CD4-positive, CD25-positive, alpha-beta regulatory T cell (primary cell): ENCODE data around the gene ACSF3. TPM values are rescaled to one million over a fixed set of nuclear protein-coding genes. Genes with fewer than 3 reads are reported as not detected.
"Not testable (repeated sequence)": the region's sequence is repeated elsewhere in the genome, so short reads cannot be mapped to it uniquely, and the experiment has no call there.

Source experiments
- ATAC-seq, 2 donors: fragments of 150-1000 bp; cut with Tn5 transposase; one replicate each; pipeline ENCODE4 v1.10.0; 2021; ENCODE audit warnings: low read depth in 2 of 2, moderate number of reproducible peaks in 2 of 2, moderate library complexity in 1 of 2
- DNase-seq, 3 donors: peaks; one replicate each; pipeline versions ENCODE4 v3.0.0 to v3.0.0-alpha.2; 2012 to 2022; ENCODE audit warnings: mixed read lengths in 1 of 3
- H3K27ac ChIP-seq: one replicate; pipeline ENCODE4 v1.7.0; 2013; ENCODE audit warnings: mild to moderate bottlenecking, low read length; ENCODE audit not compliant: insufficient read depth, poor library complexity, severe bottlenecking
- H3K27me3 ChIP-seq: one replicate; pipeline ENCODE4 v1.7.0; 2013; ENCODE audit warnings: low read length; ENCODE audit not compliant: control insufficient read depth, insufficient read depth
- H3K36me3 ChIP-seq: one replicate; pipeline ENCODE4 v1.7.0; 2013; ENCODE audit warnings: mild to moderate bottlenecking, low read length, moderate library complexity; ENCODE audit not compliant: control insufficient read depth, insufficient read depth
- H3K4me1 ChIP-seq: 2 replicates; pipeline ENCODE4 v1.7.0; 2013; ENCODE audit warnings: mild to moderate bottlenecking, low read length; ENCODE audit not compliant: insufficient read depth, control insufficient read depth, poor library complexity, severe bottlenecking
- H3K4me3 ChIP-seq: one replicate; pipeline ENCODE4 v1.7.0; 2013; ENCODE audit warnings: low read depth, mild to moderate bottlenecking, low read length, moderate library complexity
- H3K9me3 ChIP-seq, 2 experiments: 1 replicate in 1 of 2; 2 replicates in 1 of 2; pipeline ENCODE4 v1.7.0; 2013; ENCODE audit warnings: low read length in 2 of 2, mild to moderate bottlenecking in 1 of 2, moderate library complexity in 1 of 2; ENCODE audit not compliant: control insufficient read depth in 2 of 2
- H3K27ac Mint-ChIP-seq, 3 donors: one replicate each; pipeline ENCODE4 v1.8.0; 2020 to 2022; ENCODE audit warnings: mild to moderate bottlenecking in 3 of 3, mixed read lengths in 3 of 3, moderate library complexity in 2 of 3
- H3K27me3 Mint-ChIP-seq: one replicate; pipeline ENCODE4 v1.8.0; 2022; ENCODE audit warnings: mild to moderate bottlenecking, mixed read lengths
- H3K36me3 Mint-ChIP-seq: one replicate; pipeline ENCODE4 v1.8.0; 2020; ENCODE audit warnings: mixed read lengths
- H3K4me1 Mint-ChIP-seq, 4 donors: one replicate each; pipeline ENCODE4 v1.8.0; 2020 to 2022; ENCODE audit warnings: mixed read lengths in 4 of 4, mild to moderate bottlenecking in 1 of 4
- H3K4me3 Mint-ChIP-seq, 4 donors: one replicate each; pipeline ENCODE4 v1.8.0; 2020 to 2022; ENCODE audit warnings: mild to moderate bottlenecking in 4 of 4, mixed read lengths in 4 of 4, moderate library complexity in 3 of 4
- H3K9me3 Mint-ChIP-seq, 7 donors: one replicate each; pipeline ENCODE4 v1.8.0; 2020 to 2022; ENCODE audit warnings: mixed read lengths in 7 of 7, mild to moderate bottlenecking in 3 of 7, moderate library complexity in 2 of 7
- polyA plus RNA-seq, 4 donors: library from polyadenylated mRNA; unstranded; fragments of 300-500 nt; fragmentation: Illumina TruSeq; gene quantifications; one replicate each; pipeline ENCODE4 v1.2.3, GENCODE V29; 2021
- total RNA-seq: library from RNA; stranded (reverse); gene quantifications from one replicate; pipeline ENCODE4 v1.2.3, GENCODE V29; 2022

Gene ACSF3
- total and polyA plus RNA-seq, 5 donors from 2014 or later, result 24.1 to 56.3 (median 29.1) TPM

DNA sequence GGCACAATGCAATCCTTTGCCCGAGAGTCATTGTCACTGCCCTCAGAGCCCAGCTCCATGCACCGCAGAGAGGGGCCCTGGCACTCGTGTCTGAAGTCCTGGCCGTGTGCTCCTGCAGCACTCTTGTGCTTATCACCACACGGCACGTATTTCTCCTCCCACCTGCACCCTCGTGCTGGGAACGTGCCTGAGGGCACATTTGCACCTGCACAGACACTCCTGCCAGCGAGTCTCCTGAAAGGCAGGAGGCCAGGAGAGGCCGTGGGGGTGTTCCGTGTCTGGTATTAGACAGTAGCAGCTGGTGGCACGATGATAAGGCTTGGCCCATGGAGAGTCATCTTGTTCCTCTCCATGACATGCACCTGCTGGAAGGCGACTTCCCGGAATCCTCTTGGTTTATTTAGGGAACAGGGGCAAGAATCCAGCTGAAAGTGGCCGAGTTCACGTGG, 3.4 kb upstream of the ACSF3 start:
- Histone ChIP-seq H3K27ac (no peak overlapping the region), H3K36me3 (no peaks in the 10 kb centered on the region), H3K4me3 (no peak overlapping the region), H3K27me3 (no peaks in the 10 kb centered on the region), H3K9me3 (no peaks in the 10 kb centered on the region), H3K4me1 (peaks cover 18% of the 10 kb centered on the region)
- ATAC-seq (no peak), DNase-seq (no peak)
- H3K4me3 Mint-ChIP-seq, result peak overlapping the region in 1 of 4 donors; percentile 76
- H3K9me3 Mint-ChIP-seq, result no peaks in the 10 kb centered on the region
- no peak overlapping the region for H3K27ac Mint-ChIP-seq
- peaks cover 0 to 26% (median 11%) of the 10 kb centered on the region in 4 donors for H3K4me1 Mint-ChIP-seq
- H3K27me3 Mint-ChIP-seq, result no peaks in the 10 kb centered on the region
- H3K36me3 Mint-ChIP-seq, result no peaks in the 10 kb centered on the region

DNA sequence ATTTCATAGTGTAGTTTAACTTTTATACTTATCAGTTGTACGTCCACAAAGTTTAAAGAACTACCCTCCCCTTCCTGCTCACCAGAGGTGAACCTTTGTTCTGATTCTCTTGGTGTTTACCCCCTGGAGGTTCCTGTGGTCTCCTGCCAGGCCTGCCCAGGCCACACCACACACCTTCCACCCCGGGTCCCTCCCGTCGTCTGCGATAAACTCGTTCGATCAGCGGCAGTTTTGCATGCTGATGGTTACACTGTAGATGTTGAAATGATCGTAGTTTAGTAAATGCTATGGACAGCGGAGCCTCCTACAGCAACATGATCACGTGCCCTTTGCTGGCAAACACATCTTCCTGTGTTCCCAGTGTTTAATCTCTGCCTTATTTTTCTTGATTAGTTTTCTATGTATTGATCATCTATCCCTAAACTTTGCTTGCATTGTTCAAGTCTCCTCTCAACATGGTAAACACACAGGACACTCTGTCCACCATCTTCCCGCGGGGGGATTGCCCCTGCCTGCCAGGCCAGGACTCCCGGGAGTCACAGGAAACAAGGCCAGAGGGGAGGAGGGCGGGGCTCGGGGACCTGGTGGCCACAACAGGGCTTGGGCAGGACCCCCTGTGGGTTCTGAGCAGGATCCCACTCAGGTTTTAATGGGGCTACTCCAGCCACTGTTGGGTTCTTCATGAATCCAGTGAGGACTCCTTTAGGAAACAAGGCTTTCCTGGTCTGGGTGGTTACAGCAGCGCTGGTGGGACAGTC, 2.8 kb upstream of the ACSF3 start:
- peak overlapping the region in 1 of 3 donors; percentile 75 for H3K27ac Mint-ChIP-seq
- no peaks in the 10 kb centered on the region for H3K27me3 Mint-ChIP-seq
- H3K4me3 Mint-ChIP-seq, result peak overlapping the region; percentile 36 to 76 (median 57)
- Histone ChIP-seq H3K4me1 (peaks cover 24% of the 10 kb centered on the region), H3K27me3 (no peaks in the 10 kb centered on the region), H3K4me3 (no peak overlapping the region), H3K27ac (no peak overlapping the region), H3K36me3 (peaks cover 2% of the 10 kb centered on the region), H3K9me3 (no peaks in the 10 kb centered on the region)
- H3K36me3 Mint-ChIP-seq, result no peaks in the 10 kb centered on the region
- peaks cover 0 to 32% (median 15%) of the 10 kb centered on the region in 4 donors for H3K4me1 Mint-ChIP-seq
- DNase-seq (no peak), ATAC-seq (no peak)
- no peaks in the 10 kb centered on the region for H3K9me3 Mint-ChIP-seq

DNA sequence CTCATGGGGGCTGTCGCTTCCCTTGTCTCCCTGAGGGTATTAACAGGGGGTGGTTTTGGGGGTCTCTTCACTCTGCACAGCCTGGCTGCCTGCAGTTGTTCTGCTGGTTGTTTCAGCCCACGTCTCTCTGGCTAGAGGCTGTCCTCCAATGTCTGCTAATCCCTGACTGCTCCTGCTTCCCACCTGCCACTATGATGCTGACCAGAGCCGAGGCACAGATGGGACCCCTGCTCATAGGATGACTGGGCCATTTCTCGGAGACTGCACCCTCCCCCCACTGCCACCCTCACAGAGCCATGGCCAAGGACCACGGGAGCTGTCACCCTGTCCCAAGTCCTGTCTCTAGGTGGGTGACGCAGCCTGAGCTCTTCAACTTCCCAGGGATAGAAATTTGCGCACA, 1.6 kb upstream of the ACSF3 start:
- no peak overlapping the region for H3K4me3 ChIP-seq
- H3K27ac Mint-ChIP-seq, result peak overlapping the region in 2 of 3 donors; percentile 67 to 75
- peaks cover 3% of the 10 kb centered on the region for H3K36me3 Mint-ChIP-seq
- H3K9me3 ChIP-seq, result no peaks in the 10 kb centered on the region
- H3K36me3 ChIP-seq, result peaks cover 4% of the 10 kb centered on the region
- no peaks in the 10 kb centered on the region for H3K9me3 Mint-ChIP-seq
- peak overlapping the region; percentile 74 to 83 (median 78) for H3K4me3 Mint-ChIP-seq
- DNase-seq (no peak), ATAC-seq (no peak)
- H3K27me3 Mint-ChIP-seq, result no peaks in the 10 kb centered on the region
- peaks cover 36% of the 10 kb centered on the region for H3K4me1 ChIP-seq
- H3K4me1 Mint-ChIP-seq, result peaks cover 0 to 44% (median 23%) of the 10 kb centered on the region in 4 donors
- H3K27me3 ChIP-seq, result no peaks in the 10 kb centered on the region
- no peak overlapping the region for H3K27ac ChIP-seq

DNA sequence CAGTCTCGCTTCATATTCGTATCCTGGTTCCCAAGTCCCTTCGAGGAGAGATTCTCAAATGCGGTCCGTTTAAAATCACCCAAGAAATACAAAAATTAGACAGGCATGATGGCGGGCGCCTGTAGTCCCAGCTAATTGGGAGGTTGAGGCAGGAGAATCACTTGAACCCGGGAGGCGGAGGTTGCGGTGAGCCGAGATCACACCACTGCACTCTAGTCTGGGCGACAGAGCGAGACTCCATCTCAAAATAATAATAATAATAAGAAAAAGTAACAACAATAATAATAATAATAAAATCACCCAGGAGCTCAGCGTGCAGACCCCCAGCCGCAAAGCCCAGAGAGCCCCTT, 425 bp upstream of the ACSF3 start:
- H3K4me3 ChIP-seq, result peak overlapping the region; percentile 26
- H3K4me1 ChIP-seq, result peaks cover 48% of the 10 kb centered on the region

DNA sequence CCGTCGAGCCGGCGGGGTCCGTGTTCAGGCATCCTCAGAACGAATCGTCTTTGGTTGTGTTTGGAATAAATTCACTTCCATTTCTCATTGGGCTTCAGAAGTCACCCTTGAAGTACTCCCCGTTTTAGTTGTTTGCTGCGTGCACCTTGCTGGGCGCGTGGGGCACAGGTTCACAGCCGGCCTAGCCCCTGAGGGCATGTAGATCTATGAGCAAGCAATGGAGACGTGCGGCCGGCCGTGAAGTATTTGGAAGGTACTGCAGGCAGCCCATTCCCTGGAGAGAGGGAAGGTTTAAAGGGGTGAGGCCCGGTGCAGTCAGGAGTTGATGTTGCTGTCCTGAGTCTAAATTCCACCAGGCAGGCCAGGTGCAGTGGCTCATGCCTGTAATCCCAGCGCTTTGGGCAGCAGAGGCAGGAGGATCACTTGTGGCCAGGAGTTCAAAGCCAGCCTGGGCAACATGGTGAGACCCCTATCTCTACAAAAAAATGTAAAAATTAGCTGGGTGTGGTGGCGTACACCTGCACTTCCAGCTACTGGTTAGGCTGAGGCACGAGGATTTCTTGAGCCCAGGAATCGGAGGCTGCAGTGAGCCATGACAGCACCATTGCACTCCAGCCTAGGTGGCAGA, 714 bp downstream of the ACSF3 start:
- DNase-seq (peak in 2 of 3 donors; percentile 23 to 53), ATAC-seq (no peak)
- Mint-ChIP-seq H3K27ac (peak overlapping the region; percentile 97 to 99 (median 98)), H3K4me3 (peak overlapping the region; percentile 90 to 100 (median 95)), H3K36me3 (peaks cover 7% of the 10 kb centered on the region), H3K4me1 (peaks cover 6 to 65% (median 40%) of the 10 kb centered on the region in 4 donors), H3K27me3 (no peaks in the 10 kb centered on the region), H3K9me3 (no peaks in the 10 kb centered on the region)
- Histone ChIP-seq H3K9me3 (no peaks in the 10 kb centered on the region), H3K36me3 (peaks cover 7% of the 10 kb centered on the region), H3K27me3 (no peaks in the 10 kb centered on the region), H3K27ac (peak overlapping the region; percentile 64), H3K4me3 (peak overlapping the region; percentile 72), H3K4me1 (peaks cover 59% of the 10 kb centered on the region)

More for the DNA sequence above, 425 bp upstream of the ACSF3 start:
- Mint-ChIP-seq H3K27ac (peak overlapping the region in 2 of 3 donors; percentile 25 to 88), H3K4me3 (peak overlapping the region; percentile 77 to 85 (median 80)), H3K4me1 (peaks cover 4 to 56% (median 33%) of the 10 kb centered on the region in 4 donors)
- H3K27ac ChIP-seq, result peak overlapping the region; percentile 64
- not testable (repeated sequence) for H3K36me3 Mint-ChIP-seq, DNase-seq, H3K27me3 ChIP-seq, H3K27me3 Mint-ChIP-seq, H3K9me3 Mint-ChIP-seq, H3K36me3 ChIP-seq, ATAC-seq, H3K9me3 ChIP-seq

DNA sequence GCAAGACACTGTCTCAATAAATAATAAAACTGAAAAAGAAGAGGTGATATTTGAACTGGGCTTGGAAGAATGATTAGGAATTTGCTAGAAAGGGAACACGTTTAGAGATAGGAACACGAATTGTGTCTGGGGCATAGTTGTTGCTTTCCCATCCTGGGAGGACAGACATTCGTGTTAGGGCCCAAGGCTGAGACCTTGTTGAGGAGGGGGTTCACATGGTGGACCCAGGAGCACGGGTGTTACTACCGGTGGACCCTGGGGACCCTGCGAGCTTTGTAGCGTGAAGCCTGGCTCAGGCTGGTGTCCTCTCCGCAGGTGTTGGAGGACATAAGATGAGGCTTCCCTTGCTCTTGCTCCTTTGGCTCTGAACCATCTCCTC, 1.2 kb downstream of the ACSF3 start:
- H3K4me1 ChIP-seq, result peaks cover 64% of the 10 kb centered on the region
- ATAC-seq, result no peak
- H3K27ac ChIP-seq, result peak overlapping the region; percentile 48

DNA sequence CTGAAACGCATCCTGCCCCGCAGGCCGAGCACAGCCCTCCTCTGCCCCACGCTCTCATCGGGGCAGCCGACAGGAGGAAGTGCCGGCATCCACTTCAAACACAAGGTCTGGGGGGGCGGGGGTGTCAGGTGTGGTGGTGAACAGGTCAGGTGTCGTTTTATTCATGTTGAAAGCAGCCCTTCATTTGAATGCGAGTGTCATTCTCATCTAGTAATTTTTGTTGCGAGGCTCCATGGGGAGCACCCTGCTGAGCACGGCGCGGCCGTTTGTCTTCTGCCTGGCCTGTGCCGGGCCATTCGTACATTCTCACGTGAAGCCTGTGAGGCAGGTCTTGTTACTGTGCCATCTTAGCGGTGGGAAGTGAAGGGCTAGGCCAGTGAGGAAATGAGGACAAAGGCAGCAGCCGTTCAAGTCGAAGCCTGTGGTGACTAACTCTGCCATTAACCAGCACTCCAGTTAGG, 1.9 kb downstream of the ACSF3 start:
- Mint-ChIP-seq H3K36me3 (peaks cover 10% of the 10 kb centered on the region), H3K27ac (peak overlapping the region in 2 of 3 donors; percentile 99), H3K4me3 (peak overlapping the region; percentile 90 to 100 (median 95)), H3K27me3 (no peaks in the 10 kb centered on the region), H3K4me1 (peaks cover 6 to 75% (median 44%) of the 10 kb centered on the region in 4 donors), H3K9me3 (no peaks in the 10 kb centered on the region)
- ATAC-seq (no peak), DNase-seq (peak in 1 of 3 donors; percentile 39)
- peak overlapping the region; percentile 76 for H3K27ac ChIP-seq
- peaks cover 7% of the 10 kb centered on the region for H3K36me3 ChIP-seq
- H3K4me3 ChIP-seq, result no peak overlapping the region
- peaks cover 69% of the 10 kb centered on the region for H3K4me1 ChIP-seq
- no peaks in the 10 kb centered on the region for H3K27me3 ChIP-seq
- H3K9me3 ChIP-seq, result no peaks in the 10 kb centered on the region

More for the DNA sequence above, 1.2 kb downstream of the ACSF3 start:
- no peak for DNase-seq
- H3K36me3 ChIP-seq, result peaks cover 7% of the 10 kb centered on the region
- H3K36me3 Mint-ChIP-seq, result peaks cover 10% of the 10 kb centered on the region
- H3K27ac Mint-ChIP-seq, result peak overlapping the region in 2 of 3 donors; percentile 98 to 99
- H3K27me3 Mint-ChIP-seq, result no peaks in the 10 kb centered on the region
- peak overlapping the region; percentile 72 for H3K4me3 ChIP-seq
- H3K4me1 Mint-ChIP-seq, result peaks cover 6 to 70% (median 44%) of the 10 kb centered on the region in 4 donors
- no peaks in the 10 kb centered on the region for H3K27me3 ChIP-seq
- no peaks in the 10 kb centered on the region for H3K9me3 Mint-ChIP-seq
- H3K9me3 ChIP-seq, result no peaks in the 10 kb centered on the region
- peak overlapping the region; percentile 90 to 100 (median 95) for H3K4me3 Mint-ChIP-seq
